ENCODE measurements around the gene FBXO30. TPM values are rescaled to one million over a fixed set of nuclear protein-coding genes. Genes with fewer than 3 reads are reported as not detected.

FBXO30 gene
- total and polyA plus RNA-seq, 9 of the 15 experiments (the other 6 are each of a cell fraction or from before 2014, with no cell fraction given): 3.6 to 12.8 (median 7.1) TPM

DNA sequence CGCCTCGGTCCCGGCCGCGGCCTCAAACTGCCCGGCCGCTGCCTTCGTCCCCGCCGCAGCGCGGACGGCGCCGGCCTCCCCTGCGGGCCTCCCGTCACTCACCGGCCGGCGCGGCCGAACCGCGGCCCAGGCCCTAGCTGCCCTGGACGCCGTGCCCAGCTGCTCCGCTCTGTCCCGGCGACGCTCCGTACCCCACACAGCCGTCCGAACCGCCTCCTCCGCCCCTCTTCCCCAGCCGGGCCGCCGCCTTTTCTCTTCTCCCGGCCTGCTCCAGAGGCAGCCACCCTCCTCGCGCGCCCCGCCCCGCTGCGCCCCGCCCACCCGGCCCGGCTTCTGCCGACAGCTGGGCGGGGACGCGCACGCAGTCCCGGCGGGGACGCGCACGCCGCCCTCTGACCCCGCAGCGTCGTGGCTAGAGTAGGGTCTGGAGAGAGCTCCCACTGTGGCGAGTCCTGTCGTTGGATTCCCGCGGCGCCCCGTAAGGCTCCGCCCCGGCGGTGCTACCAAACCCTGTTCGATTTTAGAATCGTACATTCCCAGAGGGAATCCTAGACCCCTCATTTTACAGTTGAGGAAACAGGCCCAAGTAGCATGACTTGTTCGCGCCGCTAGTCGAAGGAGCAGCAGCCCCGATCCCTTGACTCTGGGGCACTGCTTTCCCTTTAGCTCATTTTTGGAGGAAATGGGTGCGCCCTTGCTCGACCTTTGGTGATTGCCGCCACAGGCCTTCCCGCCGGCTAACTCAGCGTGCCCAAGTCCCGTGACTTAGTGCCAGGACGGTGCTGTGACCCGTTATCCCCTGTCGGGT is at the start of gene FBXO30 (continued):
- TF ChIP-seq SAP30 (IDR thresholded peaks at IDR 0.05; ENCODE audit: borderline replicate concordance, insufficient read depth, low read depth, low read length, poor library complexity, severe bottlenecking) (no peak), ZNF830 (CRISPR knock-in tag; IDR thresholded peaks at IDR 0.05) (peak; percentile 9; the same call in 1 of the 2 replicates), SOX6 (IDR thresholded peaks at IDR 0.05) (no peak; the same call in none of the 2 replicates), TCFL5 (CRISPR knock-in tag; conservative IDR thresholded peaks at IDR 0.05) (no peak), DPF2 (IDR thresholded peaks at IDR 0.05) (no peak), ZNF561 (CRISPR knock-in tag; conservative IDR thresholded peaks at IDR 0.05) (no peak), RBM22 (IDR thresholded peaks at IDR 0.05; ENCODE audit: low read depth, low read length, poor library complexity, severe bottlenecking) (no peak), POLR2A (conservative IDR thresholded peaks at IDR 0.05) (peak; percentile 92), SLC30A9 (CRISPR knock-in tag; IDR thresholded peaks at IDR 0.05) (no peak), HMG20A (CRISPR knock-in tag; conservative IDR thresholded peaks at IDR 0.05) (no peak), TEAD2 (tag; IDR thresholded peaks at IDR 0.05) (no peak; the same call in 1 of the 2 replicates), SIN3A (IDR thresholded peaks at IDR 0.05; ENCODE audit: borderline replicate concordance in 2 of 2, control insufficient read depth in 1 of 2, low read depth in 2 of 2, low read length in 2 of 2) (peak in 1 of 2 experiments; percentile 83; a peak in 2 of 4 replicates), ZNF696 (CRISPR knock-in tag; conservative IDR thresholded peaks at IDR 0.05) (no peak), CBX5 (IDR thresholded peaks at IDR 0.05; ENCODE audit: borderline replicate concordance, low read depth) (no peak), CSDE1 (IDR thresholded peaks at IDR 0.05) (no peak), STAG1 (CRISPR knock-in tag; IDR thresholded peaks at IDR 0.05; ENCODE audit: borderline replicate concordance) (no peak; the same call in 1 of the 2 replicates), TFAM (CRISPR knock-in tag; conservative IDR thresholded peaks at IDR 0.05) (no peak), FOXM1 (IDR thresholded peaks at IDR 0.05; ENCODE audit: low read depth) (no peak), FOXM1 (CRISPR knock-in tag; IDR thresholded peaks at IDR 0.05; ENCODE audit: low read depth) (no peak)
- TF ChIP-seq, protein P1, sequence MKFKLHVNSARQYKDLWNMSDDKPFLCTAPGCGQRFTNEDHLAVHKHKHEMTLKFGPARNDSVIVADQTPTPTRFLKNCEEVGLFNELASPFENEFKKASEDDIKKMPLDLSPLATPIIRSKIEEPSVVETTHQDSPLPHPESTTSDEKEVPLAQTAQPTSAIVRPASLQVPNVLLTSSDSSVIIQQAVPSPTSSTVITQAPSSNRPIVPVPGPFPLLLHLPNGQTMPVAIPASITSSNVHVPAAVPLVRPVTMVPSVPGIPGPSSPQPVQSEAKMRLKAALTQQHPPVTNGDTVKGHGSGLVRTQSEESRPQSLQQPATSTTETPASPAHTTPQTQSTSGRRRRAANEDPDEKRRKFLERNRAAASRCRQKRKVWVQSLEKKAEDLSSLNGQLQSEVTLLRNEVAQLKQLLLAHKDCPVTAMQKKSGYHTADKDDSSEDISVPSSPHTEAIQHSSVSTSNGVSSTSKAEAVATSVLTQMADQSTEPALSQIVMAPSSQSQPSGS (CRISPR knock-in tag; IDR thresholded peaks at IDR 0.05): no peak
- TF ChIP-seq, protein P2, sequence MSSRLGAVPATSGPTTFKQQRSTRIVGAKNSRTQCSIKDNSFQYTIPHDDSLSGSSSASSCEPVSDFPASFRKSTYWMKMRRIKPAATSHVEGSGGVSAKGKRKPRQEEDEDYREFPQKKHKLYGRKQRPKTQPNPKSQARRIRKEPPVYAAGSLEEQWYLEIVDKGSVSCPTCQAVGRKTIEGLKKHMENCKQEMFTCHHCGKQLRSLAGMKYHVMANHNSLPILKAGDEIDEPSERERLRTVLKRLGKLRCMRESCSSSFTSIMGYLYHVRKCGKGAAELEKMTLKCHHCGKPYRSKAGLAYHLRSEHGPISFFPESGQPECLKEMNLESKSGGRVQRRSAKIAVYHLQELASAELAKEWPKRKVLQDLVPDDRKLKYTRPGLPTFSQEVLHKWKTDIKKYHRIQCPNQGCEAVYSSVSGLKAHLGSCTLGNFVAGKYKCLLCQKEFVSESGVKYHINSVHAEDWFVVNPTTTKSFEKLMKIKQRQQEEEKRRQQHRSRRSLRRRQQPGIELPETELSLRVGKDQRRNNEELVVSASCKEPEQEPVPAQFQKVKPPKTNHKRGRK (tag; IDR thresholded peaks at IDR 0.05): no peak
- TF ChIP-seq, protein P3, sequence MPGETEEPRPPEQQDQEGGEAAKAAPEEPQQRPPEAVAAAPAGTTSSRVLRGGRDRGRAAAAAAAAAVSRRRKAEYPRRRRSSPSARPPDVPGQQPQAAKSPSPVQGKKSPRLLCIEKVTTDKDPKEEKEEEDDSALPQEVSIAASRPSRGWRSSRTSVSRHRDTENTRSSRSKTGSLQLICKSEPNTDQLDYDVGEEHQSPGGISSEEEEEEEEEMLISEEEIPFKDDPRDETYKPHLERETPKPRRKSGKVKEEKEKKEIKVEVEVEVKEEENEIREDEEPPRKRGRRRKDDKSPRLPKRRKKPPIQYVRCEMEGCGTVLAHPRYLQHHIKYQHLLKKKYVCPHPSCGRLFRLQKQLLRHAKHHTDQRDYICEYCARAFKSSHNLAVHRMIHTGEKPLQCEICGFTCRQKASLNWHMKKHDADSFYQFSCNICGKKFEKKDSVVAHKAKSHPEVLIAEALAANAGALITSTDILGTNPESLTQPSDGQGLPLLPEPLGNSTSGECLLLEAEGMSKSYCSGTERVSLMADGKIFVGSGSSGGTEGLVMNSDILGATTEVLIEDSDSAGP (CRISPR knock-in tag; IDR thresholded peaks at IDR 0.05): no peak
- TF ChIP-seq, protein P4, sequence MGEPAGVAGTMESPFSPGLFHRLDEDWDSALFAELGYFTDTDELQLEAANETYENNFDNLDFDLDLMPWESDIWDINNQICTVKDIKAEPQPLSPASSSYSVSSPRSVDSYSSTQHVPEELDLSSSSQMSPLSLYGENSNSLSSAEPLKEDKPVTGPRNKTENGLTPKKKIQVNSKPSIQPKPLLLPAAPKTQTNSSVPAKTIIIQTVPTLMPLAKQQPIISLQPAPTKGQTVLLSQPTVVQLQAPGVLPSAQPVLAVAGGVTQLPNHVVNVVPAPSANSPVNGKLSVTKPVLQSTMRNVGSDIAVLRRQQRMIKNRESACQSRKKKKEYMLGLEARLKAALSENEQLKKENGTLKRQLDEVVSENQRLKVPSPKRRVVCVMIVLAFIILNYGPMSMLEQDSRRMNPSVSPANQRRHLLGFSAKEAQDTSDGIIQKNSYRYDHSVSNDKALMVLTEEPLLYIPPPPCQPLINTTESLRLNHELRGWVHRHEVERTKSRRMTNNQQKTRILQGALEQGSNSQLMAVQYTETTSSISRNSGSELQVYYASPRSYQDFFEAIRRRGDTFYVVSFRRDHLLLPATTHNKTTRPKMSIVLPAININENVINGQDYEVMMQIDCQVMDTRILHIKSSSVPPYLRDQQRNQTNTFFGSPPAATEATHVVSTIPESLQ (CRISPR knock-in tag; IDR thresholded peaks at IDR 0.05): peak; percentile 84; the same call in 1 of the 2 replicates

Data from K562 (cell line).